Inflammatory macrophage treated with lipopolysaccharide for 1 hour (primary cell): ENCODE measurements around the gene LILRA6.
"Not testable (repeated sequence)": the region's sequence is repeated elsewhere in the genome, so short reads cannot be mapped to it uniquely, and the experiment has no call there.

ENCODE experiments used
- DNase-seq, 2 donors: peaks; one replicate each; pipeline ENCODE4 v3.0.0-alpha.2; 2020 to 2022

LILRA6 gene

DNA sequence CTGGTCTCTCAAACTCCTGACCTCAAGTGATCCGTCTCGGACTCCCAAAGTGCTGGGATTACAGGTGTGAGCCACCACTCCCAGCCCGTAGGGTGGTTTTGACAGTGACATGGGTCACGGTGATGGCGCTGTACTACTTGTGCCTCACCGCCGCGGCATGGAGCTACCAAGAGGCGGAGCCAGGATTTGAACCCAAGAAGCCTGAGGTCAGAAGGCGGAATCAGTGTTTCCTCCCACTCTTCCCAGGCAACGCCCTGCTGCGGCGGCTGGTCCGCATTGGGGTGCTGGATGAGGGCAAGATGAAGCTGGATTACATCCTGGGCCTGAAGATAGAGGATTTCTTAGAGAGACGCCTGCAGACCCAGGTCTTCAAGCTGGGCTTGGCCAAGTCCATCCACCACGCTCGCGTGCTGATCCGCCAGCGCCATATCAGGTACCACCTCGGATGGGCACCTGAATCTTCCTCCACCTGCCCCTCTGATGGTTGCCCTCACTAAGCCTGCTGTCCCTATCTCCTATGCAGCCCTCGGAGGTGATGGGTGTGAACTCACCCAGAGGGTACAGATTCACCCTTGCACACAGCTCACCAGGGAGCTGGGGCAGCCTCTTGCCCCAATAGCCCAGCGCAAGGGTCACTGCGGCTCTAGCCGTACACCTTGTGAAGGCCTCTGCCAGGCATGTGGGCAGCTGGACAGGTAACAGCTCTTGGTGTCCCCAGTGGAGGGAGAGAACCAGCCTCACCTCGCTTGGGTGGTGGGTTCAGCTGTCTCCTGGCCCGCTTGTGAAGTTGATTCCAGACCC is 36.4 kb downstream of the LILRA6 start:
- peak; percentile 74 to 75 for DNase-seq

DNA sequence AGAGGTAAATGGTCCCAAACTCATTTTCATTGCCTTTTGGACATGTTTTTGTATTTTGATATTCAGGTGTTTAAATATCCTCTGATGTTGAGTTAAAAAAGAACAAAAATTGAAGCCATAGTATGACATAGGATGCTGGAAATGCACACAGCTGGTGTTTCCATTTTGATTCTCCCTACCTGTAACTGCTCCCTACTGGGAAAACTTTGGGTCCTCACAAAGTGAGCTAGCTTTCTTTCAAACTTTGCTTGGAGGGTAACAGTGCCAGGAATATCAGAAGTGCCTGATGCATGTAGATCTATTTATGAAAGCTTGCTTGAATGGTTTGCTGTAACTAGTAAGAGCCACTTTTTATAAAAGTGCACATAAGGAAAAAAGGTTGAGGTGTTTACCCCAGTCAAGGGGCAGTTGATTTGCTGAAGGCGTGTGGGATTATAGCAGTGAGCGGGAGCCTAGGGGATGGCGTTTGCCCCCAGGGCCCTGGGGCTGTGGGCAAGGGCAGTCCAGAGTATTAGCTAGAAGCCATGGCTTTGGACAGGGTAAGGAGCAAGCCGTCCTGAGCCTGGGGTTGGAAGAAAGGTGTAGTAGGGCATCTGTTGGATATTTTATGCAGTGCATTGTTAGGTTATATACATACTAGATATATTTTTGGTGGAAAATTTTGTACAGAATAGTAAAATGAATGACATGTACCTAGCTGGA is 37.7 kb downstream of the LILRA6 start:
- DNase-seq: no peak

DNA sequence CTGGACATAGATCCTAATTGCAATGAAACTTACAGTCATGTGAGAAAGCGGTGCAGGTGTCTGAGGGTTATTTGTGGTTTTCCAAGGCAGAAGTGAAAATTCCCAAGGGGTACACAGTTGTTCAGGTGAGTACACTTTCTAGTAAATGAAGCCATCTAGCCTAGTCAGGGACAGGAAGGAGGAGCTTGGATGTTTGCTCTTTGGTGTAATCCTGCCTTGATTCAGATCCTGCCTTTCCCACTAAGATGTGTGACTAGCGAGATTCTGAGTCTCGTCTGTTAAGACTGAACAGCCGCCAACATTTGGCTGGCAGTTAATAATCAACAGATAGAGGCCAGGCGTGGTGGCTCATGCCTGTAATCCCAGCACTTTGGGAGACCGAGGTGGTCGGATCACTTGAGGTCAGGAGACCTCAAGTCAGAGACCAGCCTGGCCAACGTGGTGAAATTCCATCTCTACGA is 39.4 kb downstream of the LILRA6 start:
- no peak for DNase-seq

DNA sequence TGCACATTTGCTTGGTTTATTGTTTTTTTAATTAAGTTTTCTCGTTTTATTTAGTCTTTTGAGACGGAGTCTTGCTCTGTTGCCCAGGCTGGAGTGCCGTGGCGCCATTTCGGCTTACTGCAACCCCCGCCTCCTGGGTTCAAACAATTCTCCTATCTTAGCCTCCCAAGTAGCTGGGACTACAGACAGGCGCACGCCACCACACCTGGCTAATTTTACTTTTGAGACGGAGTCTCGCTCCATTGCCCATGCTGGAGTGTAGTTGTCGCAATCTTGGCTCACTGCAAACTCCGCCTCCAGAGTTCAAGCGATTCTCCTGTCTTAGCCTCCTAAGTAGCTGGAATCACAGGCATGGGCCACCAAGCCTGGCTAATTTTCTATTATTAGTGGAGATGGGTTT is 40.6 kb downstream of the LILRA6 start:
- DNase-seq: no peak

DNA sequence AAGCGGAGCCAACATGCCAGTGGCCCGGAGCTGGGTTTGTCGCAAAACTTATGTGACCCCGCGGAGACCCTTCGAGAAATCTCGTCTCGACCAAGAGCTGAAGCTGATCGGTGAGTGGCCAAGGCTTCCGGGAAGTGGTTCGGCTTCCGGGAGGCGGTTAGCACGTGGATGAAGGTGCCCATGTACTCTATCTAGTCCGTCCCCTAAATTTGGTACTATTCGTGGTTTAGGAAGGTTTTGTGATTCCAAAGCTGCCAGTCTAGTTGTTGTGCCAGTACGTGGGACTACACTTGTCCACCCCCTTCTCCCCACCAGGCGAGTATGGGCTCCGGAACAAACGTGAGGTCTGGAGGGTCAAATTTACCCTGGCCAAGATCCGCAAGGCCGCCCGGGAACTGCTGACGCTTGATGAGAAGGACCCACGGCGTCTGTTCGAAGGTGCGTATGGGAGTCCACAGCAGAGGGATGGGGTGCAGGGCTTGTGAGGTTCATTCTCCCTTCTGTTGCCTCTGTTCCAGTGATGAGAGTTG is 41.4 kb downstream of the LILRA6 start:
- DNase-seq: no peak

DNA sequence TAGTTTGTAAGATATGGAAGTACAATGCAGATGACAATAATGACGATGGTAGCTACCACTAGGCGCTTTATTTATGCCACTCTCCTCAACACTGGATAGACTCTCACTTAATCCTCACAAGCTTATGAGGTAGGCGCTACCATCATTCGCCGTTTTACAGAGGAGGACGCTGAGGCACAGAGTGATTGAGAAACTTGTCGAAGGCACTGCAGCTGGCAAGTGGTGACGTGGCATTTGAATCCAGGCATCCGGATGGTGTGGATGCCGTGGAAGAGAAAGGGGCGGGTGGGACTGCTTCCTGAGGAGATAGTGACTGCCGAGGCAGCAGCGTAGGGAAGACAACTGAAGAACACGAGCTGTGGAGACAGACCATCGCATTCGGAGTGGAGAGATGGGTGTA is 43.2 kb downstream of the LILRA6 start:
- no peak for DNase-seq

DNA sequence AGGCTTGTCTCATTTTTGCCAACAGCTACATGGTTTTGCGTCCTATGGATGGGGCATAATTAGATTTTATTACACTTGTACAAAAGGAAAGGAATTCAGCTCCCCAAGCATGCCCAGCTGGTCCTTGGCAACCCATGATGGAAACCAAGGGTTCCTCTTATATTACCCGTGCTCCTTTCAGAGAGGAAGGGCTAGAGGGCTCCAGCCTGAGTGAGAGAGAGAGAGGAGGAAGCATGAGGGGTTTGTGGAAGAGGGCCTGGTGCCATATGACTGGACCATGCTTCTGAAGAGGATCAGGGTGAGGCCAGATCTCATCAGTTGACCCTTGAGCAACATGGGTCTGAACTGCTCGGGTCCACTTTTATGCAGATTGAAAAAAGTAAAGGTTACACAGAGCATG is 45.5 kb downstream of the LILRA6 start:
- peak in 1 of 2 donors; percentile 34 for DNase-seq

DNA sequence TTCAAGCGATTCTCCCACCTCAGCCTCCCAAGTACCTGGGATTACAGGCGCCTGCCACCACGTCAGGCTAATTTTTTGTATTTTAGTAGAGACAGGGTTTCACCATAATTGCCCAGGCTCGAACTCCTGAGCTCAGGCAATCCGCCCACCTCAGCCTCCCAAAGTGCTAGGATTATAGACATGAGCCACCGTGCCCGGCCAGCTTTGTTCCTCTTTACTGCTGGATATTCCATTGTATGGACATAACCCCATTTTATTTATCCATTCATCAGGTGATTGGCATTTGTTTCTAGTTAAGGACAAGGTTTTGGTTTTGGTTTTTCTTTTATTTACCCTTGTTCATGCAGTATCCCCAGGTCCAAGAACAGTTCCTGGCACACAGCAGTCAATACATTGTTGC is 46.1 kb downstream of the LILRA6 start:
- DNase-seq: peak in 1 of 2 donors; percentile 75

DNA sequence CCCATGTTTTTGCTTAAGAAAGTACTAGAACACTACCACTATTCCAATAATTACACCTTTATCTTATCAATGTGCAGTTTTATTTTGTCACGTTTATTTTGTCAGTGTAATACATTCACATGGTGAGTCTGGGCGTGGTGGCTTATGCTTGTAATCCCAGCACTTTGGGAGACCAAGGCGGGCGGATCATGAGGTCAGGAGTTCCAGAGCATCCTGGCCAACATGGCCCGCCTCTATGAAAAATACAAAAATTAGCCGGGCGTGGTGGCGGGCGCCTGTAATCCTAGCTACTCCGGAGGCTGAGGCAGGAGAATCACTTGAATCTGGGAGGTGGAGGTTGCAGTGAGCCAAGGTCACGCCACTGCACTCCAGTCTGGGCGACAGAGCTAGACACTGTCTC is 48.1 kb downstream of the LILRA6 start:
- not testable (repeated sequence) for DNase-seq

DNA sequence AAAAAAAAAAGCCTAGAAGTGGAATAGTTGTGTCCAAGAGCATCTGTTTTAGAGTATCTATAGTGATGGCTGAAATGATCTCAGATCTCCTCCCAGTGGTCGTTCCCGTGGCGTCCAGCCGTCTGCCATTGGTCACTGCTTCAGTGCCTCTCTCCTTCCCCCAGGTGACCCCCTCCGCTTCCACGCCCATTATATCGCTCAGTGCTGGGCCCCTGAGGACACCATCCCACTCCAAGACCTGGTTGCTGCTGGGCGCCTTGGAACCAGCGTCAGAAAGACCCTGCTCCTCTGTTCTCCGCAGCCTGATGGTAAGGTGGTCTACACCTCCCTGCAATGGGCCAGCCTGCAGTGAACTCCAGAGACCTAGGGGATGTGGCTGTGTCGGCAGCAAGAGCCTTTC is 49.6 kb downstream of the LILRA6 start:
- no peak for DNase-seq

DNA sequence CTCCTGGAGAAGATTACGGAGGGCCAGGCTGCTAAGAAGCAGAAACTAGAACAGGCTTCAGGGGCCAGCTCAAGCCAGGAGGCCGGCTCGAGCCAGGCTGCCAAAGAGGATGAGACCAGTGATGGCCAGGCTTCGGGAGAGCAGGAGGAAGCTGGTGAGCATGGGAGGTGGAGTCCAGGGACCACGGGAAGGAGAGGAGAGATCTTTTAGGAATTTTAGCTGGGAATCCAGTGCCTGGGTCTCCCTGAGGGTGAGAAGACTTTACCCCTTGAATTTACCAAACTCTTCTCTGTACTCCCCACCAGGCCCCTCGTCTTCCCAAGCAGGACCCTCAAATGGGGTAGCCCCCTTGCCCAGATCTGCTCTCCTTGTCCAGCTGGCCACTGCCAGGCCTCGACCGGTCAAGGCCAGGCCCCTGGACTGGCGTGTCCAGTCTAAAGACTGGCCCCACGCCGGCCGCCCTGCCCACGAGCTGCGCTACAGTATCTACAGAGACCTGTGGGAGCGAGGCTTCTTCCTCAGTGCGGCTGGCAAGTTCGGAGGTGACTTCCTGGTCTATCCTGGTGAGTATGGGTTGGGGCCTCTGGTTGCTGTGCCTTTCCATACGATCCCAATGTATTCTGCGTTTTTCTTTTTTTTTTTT is 50.7 kb downstream of the LILRA6 start:
- DNase-seq: no peak

DNA sequence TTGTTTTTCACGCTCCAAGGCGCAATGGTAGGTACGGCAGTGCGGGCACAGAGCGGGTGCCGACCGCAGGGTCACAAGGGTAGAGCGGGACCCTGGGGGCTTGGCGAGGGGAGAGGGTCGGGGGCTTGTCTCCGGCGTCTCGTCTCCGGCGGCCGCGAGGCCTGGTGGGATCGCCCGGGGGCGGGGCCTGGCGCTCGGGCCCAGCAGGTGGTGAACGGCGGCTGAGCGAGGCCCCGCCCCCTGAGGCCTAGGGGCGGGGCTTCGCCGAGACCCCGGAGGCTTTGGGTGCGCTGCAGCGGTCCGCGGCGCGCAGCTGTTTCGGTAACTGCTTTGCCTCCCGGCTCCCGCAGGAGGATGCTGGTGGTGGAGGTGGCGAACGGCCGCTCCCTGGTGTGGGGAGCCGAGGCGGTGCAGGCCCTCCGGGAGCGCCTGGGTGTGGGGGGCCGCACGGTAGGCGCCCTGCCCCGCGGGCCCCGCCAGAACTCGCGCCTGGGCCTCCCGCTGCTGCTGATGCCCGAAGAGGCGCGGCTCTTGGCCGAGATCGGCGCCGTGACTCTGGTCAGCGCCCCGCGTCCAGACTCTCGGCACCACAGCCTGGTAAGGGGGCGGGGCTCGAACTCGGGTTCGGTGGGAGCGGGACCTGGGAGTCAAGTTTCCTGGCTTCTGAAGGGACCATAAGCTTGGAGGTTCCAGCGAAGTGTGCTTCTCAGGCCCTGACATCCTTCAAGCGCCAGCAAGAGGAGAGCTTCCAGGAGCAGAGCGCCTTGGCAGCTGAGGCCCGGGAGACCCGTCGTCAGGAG is 51.4 kb downstream of the LILRA6 start, which contains the start of gene TSEN34:
TSS of gene TSEN34 (plus strand) at position 298 of the 800 bp plus-strand sequence. CDS start at position 355, 57 bp downstream.
- peak; percentile 71 to 87 for DNase-seq

DNA sequence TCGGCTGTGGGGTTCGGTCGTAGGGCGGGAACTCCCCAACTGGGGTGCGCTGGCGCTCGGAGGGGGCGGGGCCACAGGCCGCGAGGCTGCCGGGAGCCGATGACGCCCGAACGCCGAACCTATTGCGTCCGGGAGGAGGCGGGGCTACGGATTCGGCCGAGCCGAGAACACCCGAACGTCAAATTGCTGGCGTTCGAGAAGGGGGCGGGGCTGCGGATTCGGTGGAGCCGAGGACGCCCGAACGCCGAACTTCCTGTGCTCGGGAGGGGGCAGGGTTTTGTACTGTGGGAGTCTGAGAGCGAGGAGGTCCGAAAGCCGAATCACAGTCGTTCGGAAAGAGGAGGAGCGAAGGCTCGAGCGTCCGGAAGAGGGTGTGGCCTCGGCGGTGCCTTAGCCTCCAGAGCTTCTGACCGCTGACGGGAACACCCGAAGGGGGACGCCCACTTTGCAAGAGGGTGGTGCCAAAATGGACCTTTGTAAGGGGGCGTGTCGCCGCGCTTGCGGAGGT is 52.0 kb downstream of the LILRA6 start:
- DNase-seq: peak; percentile 99

DNA sequence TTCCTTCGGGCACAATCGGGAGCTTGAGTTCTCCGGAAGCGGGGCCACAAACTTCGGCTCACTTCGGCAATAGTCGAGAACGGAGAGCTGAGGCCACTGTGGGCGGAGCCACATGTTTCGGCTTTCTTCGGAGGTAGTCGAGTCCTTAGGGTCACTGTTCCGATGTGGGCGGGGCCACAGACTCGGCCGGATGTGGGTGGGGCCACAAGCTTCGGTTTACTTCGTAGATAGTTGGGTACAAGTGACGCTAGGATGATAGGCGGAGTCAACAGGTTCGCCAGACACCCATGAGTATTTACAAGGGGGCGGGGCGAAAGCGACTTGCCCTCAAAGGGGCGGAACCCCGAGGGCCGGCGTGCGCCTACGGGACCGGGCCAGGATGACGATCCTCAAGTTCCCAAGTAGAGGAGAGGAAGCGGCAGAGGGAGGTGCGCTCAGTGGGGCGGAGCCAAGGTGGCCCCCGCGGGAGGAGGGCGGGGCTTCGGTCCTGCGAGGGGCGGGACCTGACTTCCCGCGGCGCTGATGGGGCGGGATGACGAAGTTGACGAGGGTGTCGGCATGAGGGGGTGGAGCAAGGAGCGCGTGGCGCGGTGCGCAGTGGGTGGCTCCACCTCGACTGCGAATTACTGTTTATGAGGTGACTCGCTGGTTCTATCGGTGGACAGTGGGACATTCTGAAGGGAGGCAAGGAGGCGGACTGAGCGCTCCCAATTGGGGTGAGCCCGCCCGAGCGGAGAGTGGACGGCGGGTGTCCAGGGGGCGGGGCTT is 52.7 kb downstream of the LILRA6 start:
- peak; percentile 100 for DNase-seq

DNA sequence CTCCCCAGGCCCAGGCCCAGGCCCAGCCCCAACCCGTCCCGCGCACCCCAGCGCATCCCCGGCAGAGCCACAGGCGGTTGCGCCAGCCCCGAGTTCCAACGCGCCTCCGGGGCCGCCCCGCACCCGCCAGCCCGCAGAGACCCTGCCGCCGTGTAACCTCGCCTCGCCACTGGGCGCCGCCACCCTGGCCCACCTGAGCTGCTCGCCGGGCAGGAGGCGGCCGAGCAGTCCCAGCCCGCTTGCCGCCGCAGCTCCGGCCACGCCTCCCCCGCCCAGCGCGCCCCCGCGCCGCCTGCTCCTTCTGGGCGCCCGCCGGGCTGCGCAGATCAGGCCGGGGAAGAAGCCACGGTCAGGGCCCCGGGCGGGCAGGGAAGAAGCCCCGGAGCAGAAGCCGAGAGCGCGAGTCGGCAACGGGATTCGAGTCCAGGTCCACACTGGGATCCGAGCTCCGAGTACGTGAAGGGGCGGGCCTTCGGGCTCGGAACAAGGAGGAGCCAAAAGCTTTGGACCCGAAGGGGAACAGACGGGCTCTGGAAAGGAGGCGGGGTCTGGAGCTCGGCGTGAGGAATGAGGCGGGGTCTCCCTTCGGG is 53.4 kb downstream of the LILRA6 start, which contains the start of gene MBOAT7:
TSS of gene MBOAT7 (minus strand) at position 436 of the 590 bp plus-strand sequence. CDS start 1,072 bp downstream, outside the sequence.
- no peak for DNase-seq

DNA sequence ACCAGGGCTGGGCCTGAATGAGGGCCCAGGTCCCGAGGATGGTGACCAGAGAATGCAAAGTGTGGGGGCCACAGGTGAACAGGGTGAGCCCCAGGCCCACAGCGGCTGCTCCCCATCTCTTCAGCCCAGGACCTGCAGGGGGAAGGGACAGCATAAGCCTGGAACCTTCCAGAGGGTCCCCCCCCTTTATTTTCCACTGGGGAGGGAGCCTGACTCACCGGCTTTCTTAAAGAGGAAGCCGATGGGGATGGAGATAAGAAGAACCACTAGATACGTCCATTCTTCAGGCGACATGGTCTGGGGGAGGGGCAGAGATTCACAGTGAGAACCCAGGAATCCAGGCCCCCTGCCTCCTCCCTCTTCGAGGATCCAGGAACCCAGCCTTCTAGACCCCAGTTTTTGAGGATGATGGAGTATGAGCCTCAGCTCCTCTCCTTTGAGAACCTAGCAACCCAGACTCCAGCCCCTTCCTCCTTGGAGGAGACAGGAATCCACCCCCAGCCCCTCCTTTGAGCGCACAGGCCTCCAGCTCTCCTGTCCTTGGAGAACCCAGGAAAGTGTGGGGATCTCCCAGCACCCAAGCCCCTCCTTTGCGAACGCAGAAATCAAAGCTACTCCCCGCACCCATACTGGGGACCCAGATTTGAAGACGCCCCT is 54.2 kb downstream of the LILRA6 start:
- peak in 1 of 2 donors; percentile 26 for DNase-seq

DNA sequence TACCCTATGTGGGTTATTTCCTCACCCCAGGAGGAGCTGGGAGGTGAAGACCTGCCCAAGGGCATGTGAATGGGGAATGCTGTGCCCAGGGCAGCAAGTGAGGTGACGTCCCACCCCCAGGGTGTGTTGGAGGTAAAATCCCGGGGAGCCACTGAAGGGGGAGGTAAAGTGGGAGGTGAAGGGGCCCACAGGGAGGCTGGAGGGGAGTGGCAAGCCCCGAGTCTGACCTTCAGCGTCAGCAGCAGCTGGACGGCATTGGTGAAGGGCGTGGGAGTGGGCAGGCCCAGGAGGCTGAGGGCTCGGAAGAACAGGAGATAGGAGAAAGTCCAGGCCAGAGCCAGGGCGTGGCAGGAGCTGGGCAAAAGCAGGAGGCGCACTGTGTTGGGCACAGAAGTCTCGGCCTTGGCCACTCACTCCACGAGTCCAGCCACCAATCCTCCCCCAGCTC is 55.6 kb downstream of the LILRA6 start:
- no peak for DNase-seq
